MCF 10A (cell line): ENCODE measurements around the gene NAA38. TPM values are rescaled to one million over a fixed set of nuclear protein-coding genes. Genes with fewer than 3 reads are reported as not detected.

Experiments
- BruUV-seq: library from RNA; stranded (reverse); fragments of 400-500 nt; replicated peaks from 2 replicates; lab custom pipeline; 2021; lab: Mats Ljungman, UMichigan
- CTCF ChIA-PET: fragments of 300-600 bp; sonication (Branson Sonifier 250); formaldehyde crosslinking; extraction: SDS; loops from one replicate; lab custom pipeline; 2021; ENCODE audit warnings: antibody characterized with exemption, inconsistent platforms; lab: Yijun Ruan, JAX
- POLR2A ChIA-PET: fragments of 300-600, 350-650 bp; sonication (Branson Sonifier 250); formaldehyde crosslinking; extraction: SDS; loops from one replicate; lab custom pipeline; 2020; ENCODE audit warnings: antibody characterized with exemption, inconsistent platforms; lab: Yijun Ruan, JAX
- DNase-seq: peaks from one replicate; pipeline ENCODE4 v3.0.0-alpha.2; 2018; ENCODE audit not compliant: unreplicated experiment
- H3K27ac Mint-ChIP-seq: one replicate; pipeline ENCODE4 v1.8.0; 2022; ENCODE audit warnings: mild to moderate bottlenecking, low read depth, mixed read lengths; ENCODE audit not compliant: unreplicated experiment
- H3K27me3 Mint-ChIP-seq: one replicate; pipeline ENCODE4 v1.8.0; 2022; ENCODE audit warnings: mixed read lengths; ENCODE audit not compliant: insufficient read depth, unreplicated experiment
- H3K36me3 Mint-ChIP-seq: one replicate; pipeline ENCODE4 v1.8.0; 2022; ENCODE audit warnings: mild to moderate bottlenecking, moderate library complexity, mixed read lengths; ENCODE audit not compliant: insufficient read depth, unreplicated experiment
- H3K4me1 Mint-ChIP-seq: one replicate; pipeline ENCODE4 v1.8.0; 2022; ENCODE audit warnings: mixed read lengths; ENCODE audit not compliant: insufficient read depth, unreplicated experiment
- H3K4me3 Mint-ChIP-seq: one replicate; pipeline ENCODE4 v1.8.0; 2022; ENCODE audit warnings: mild to moderate bottlenecking, moderate library complexity, mixed read lengths; ENCODE audit not compliant: unreplicated experiment
- H3K9me3 Mint-ChIP-seq: one replicate; pipeline ENCODE4 v1.8.0; 2022; ENCODE audit warnings: mixed read lengths; ENCODE audit not compliant: unreplicated experiment
- intact Hi-C: fragments of 100-400 bp; cut with micrococcal nuclease; formaldehyde crosslinking; loops from 2 replicates; pipeline ENCODE4 v1.14.1; 2022
- total RNA-seq: library from RNA; stranded (reverse); gene quantifications from 2 replicates; pipeline ENCODE4 v1.2.3, GENCODE V29; 2022
- TF ChIP-seq, protein P1 (sequence below): fragments of 200-600 bp; IDR thresholded peaks from one replicate; pipeline ENCODE4 v1.8.0; 2022; ENCODE audit warnings: antibody characterized with exemption, mild to moderate bottlenecking; ENCODE audit not compliant: unreplicated experiment

The NAA38 gene
- total RNA-seq, 1 experiment from 2014 or later = 83.4 TPM

DNA sequence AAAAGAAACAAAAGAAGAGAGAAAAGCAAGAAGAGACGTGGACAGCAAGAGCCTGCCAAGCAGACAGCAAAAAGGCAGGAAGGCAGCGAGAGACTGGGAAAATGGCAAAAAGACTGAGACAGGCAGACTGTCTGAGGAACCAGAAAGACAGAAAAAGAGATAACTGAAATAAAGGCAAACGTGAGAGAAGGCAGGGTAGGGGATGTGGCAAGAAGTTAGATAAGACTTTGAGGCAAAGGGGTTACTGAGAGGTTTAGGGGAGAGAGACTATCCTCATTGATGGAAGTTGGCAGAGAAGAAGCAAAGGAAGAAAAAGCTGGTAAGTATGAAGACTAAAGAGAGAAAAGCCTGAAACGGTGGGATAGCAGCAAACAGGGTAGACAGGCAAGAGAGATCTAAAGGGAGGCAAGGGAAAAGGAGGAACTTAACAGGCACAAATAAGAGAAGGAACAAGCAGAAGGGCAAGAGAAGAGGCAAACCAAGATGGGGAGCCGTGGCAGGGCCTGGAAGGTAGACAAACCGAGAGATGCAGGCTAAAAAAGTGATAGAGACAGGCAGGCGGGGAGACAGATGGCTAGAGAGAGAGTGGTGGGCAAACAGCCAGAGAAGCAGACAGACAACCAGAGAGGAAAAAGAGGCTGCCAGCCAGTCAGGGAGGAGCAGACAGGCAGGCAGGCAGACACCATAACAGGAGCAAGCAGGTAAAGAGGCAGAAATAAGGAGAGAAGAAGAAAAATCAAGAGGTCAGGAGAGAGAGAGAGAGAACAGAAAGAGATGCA, 24.1 kb upstream of the NAA38 start:
- intact Hi-C loops = no loop called here
- no peaks in the 10 kb centered on the region for H3K9me3 Mint-ChIP-seq
- no TSS peak for BruUV-seq
- peaks cover under 1% of the 10 kb centered on the region for H3K4me1 Mint-ChIP-seq
- no peaks in the 10 kb centered on the region for H3K27me3 Mint-ChIP-seq
- no peak overlapping the region for H3K27ac Mint-ChIP-seq
- no peak overlapping the region for H3K4me3 Mint-ChIP-seq
- no peak for DNase-seq
- ChIA-PET CTCF (interaction anchor here (0.6 kb wide), 1 partner anchor 194 kb away, joined by 3 read pairs; the partner anchor contains the start of gene TP53), POLR2A (no interaction called here)
- H3K36me3 Mint-ChIP-seq = no peaks in the 10 kb centered on the region
- TF ChIP-seq, protein P1, sequence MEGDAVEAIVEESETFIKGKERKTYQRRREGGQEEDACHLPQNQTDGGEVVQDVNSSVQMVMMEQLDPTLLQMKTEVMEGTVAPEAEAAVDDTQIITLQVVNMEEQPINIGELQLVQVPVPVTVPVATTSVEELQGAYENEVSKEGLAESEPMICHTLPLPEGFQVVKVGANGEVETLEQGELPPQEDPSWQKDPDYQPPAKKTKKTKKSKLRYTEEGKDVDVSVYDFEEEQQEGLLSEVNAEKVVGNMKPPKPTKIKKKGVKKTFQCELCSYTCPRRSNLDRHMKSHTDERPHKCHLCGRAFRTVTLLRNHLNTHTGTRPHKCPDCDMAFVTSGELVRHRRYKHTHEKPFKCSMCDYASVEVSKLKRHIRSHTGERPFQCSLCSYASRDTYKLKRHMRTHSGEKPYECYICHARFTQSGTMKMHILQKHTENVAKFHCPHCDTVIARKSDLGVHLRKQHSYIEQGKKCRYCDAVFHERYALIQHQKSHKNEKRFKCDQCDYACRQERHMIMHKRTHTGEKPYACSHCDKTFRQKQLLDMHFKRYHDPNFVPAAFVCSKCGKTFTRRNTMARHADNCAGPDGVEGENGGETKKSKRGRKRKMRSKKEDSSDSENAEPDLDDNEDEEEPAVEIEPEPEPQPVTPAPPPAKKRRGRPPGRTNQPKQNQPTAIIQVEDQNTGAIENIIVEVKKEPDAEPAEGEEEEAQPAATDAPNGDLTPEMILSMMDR = no peak

DNA sequence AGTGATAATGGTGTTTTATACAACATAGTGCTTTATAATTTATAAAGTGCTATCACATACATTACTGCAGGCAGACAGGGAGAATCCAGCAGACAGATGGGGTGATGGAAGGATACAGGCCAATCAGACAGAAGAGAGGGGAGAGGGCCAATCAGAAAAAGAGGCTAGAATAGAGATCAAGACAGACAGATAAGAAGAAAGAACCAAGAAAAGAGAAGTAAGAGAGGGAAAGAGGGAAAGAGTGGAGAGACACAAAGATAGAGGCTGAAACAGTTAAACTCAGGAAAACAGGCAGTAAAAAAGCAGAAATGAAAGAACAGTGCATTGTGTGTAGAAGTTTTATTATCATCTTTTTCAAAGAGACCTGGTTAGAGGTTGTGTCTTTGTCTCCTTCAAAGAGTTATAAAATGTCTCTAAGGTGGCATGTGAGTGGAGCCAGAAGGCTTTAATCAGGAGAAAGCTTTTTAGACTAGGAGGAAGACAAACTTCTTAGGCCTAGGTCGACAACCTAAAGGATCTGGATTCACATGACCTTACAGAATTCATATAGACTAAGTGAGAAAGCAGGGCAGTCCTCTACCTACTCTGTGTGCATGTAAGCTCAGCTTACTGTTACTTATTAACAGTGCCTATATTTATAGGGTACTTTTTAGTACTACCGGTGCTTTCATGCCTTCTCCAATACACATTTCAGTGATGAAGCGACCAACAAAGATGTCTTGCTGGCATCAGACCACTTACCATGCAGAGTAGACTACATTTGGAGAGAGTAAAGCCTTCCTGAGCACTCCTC, 22.9 kb upstream of the NAA38 start:
- Mint-ChIP-seq H3K4me3 (no peak overlapping the region), H3K9me3 (no peaks in the 10 kb centered on the region), H3K36me3 (peaks cover 9% of the 10 kb centered on the region), H3K27ac (no peak overlapping the region), H3K27me3 (no peaks in the 10 kb centered on the region), H3K4me1 (peaks cover 5% of the 10 kb centered on the region)
- DNase-seq = no peak
- intact Hi-C loops = no loop called here
- CTCF ChIA-PET = no interaction called here
- TF ChIP-seq, protein P1 = no peak
- POLR2A ChIA-PET = no interaction called here
- no TSS peak for BruUV-seq

DNA sequence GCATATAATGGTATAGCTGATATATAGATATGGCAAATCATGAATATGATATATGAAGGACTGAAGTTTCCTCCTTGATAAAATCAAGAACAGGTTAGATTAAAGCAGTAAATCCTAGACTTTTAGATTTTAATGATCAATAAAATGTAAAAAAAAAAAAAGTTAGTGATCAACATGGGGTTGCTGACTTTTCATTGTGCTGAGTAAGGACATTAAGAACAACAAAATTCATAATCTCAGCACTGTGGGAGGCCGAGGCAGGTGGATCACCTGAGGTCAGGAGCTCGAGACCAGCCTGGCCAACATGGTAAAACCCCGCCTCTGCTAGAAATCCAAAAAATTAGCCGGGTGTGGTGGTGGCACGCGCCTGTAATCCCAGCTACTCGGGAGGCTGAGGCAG, 20.9 kb upstream of the NAA38 start:
- intact Hi-C loops = no loop called here
- DNase-seq = no peak
- no peak overlapping the region for H3K27ac Mint-ChIP-seq
- H3K27me3 Mint-ChIP-seq = no peaks in the 10 kb centered on the region
- CTCF ChIA-PET = interaction anchor here (0.6 to 1.9 kb wide), 2 partner anchors 15 to 30 kb away, joined by 3 to 6 read pairs; no protein-coding TSS in a partner anchor
- H3K4me3 Mint-ChIP-seq = no peak overlapping the region
- H3K36me3 Mint-ChIP-seq = peaks cover 15% of the 10 kb centered on the region
- H3K9me3 Mint-ChIP-seq = no peaks in the 10 kb centered on the region
- POLR2A ChIA-PET = interaction anchor here (0.7 to 1.5 kb wide), 3 partner anchors 10 to 54 kb away, joined by 3 to 4 read pairs (median 3); partner anchors contain the start of genes CNTROB, CYB5D1, NAA38 and TRAPPC1
- H3K4me1 Mint-ChIP-seq = peaks cover 5% of the 10 kb centered on the region
- TF ChIP-seq, protein P1 = no peak
- no TSS peak for BruUV-seq
